Endothelial cell of umbilical vein (primary cell): ENCODE measurements around the gene PLPP7. TPM values are rescaled to one million over a fixed set of nuclear protein-coding genes. Genes with fewer than 3 reads are reported as not detected.

ENCODE experiments used
- BruUV-seq: library from RNA; stranded (reverse); fragments of 400-500 nt; replicated peaks from 2 replicates; lab custom pipeline; 2021; lab: Mats Ljungman, UMichigan
- CTCF ChIA-PET: fragments of 300-600, 350-600 bp; sonication (Branson Sonifier 250); formaldehyde crosslinking; loops from one replicate; lab custom pipeline; 2021; ENCODE audit warnings: antibody characterized with exemption, inconsistent platforms; lab: Charles Lee
- POLR2A ChIA-PET: fragments of 300-600, 350-600 bp; sonication (Branson Sonifier 250); formaldehyde crosslinking; loops from one replicate; lab custom pipeline; 2021; ENCODE audit warnings: antibody characterized with exemption, inconsistent platforms; lab: Charles Lee
- DNase-seq: peaks from one replicate; pipeline ENCODE4 v3.0.0-alpha.2; 2011; ENCODE audit warnings: low read depth, low spot score
- FAIRE-seq: peaks from 2 replicates; lab custom pipeline; 2011; peaks lifted over from hg19 to GRCh38; lab: Jason Lieb, UNC
- H2AFZ ChIP-seq: 2 replicates; pipeline ENCODE4 v1.6.0; 2012; ENCODE audit warnings: low read depth, low read length, control low read depth, inconsistent platforms
- H3K27ac ChIP-seq: 2 replicates; pipeline ENCODE4 v1.5.1; 2011; ENCODE audit warnings: low read depth, mild to moderate bottlenecking, control low read depth, low read length, moderate library complexity; ENCODE audit not compliant: insufficient read depth
- H3K27me3 ChIP-seq, 2 experiments: 2 replicates each; pipeline versions ENCODE4 v1.6.0 to v1.6.1; 2011; ENCODE audit warnings: low read length in 2 of 2, mixed read lengths in 1 of 2; ENCODE audit not compliant: control insufficient read depth in 2 of 2, insufficient read depth in 2 of 2
- H3K36me3 ChIP-seq, 2 experiments: 2 replicates in 1 of 2; 3 replicates in 1 of 2; pipeline ENCODE4 v1.5.1; 2011; ENCODE audit warnings: low read length in 2 of 2, mild to moderate bottlenecking in 1 of 2, moderate library complexity in 1 of 2; ENCODE audit not compliant: control insufficient read depth in 2 of 2, insufficient read depth in 2 of 2; ENCODE audit errors: extremely low read depth in 1 of 2
- H3K4me1 ChIP-seq: 3 replicates; pipeline ENCODE4 v1.5.1; 2011; ENCODE audit warnings: mild to moderate bottlenecking, low read length; ENCODE audit not compliant: control insufficient read depth, insufficient read depth; ENCODE audit errors: extremely low read depth
- H3K4me2 ChIP-seq: 2 replicates; pipeline ENCODE4 v1.6.1; 2011; ENCODE audit warnings: low read length, control low read depth, mixed read lengths; ENCODE audit not compliant: insufficient read depth
- H3K4me3 ChIP-seq, 3 experiments: fragments of 200-600 bp in 1 of 3; sonication (generic), shearing (Covaris generic) in 1 of 3; replicated peaks in 1 of 3; 2 replicates each; pipeline ENCODE4 v1.5.1; 2011 to 2016; ENCODE audit warnings: control low read depth in 3 of 3, low read length in 3 of 3, mild to moderate bottlenecking in 2 of 3, inconsistent platforms in 1 of 3, low read depth in 1 of 3, moderate library complexity in 1 of 3; ENCODE audit not compliant: insufficient read depth in 1 of 3
- H3K79me2 ChIP-seq: 2 replicates; pipeline ENCODE4 v1.6.0; 2012; ENCODE audit warnings: low read length, inconsistent platforms; ENCODE audit not compliant: control insufficient read depth, insufficient read depth
- H3K9ac ChIP-seq: replicated peaks from 2 replicates; pipeline ENCODE3; 2011; ENCODE audit warnings: low read length, control low read depth; ENCODE audit not compliant: insufficient read depth; ENCODE audit errors: extremely low read depth
- H3K9me1 ChIP-seq: replicated peaks from 3 replicates; pipeline ENCODE4 v1.6.0; 2011; ENCODE audit warnings: mild to moderate bottlenecking, low read length; ENCODE audit not compliant: control insufficient read depth, insufficient read depth; ENCODE audit errors: extremely low read depth
- H3K9me3 ChIP-seq: replicated peaks from 2 replicates; pipeline ENCODE4 v1.5.1; 2012; ENCODE audit warnings: low read length, inconsistent platforms; ENCODE audit not compliant: control insufficient read depth, insufficient read depth
- H4K20me1 ChIP-seq: replicated peaks from 2 replicates; pipeline ENCODE3; 2011; ENCODE audit warnings: mild to moderate bottlenecking, low read length; ENCODE audit not compliant: control insufficient read depth, insufficient read depth; ENCODE audit errors: extremely low read depth
- EZH2 ChIP-seq: IDR thresholded peaks from 2 replicates; pipeline ENCODE4 v1.6.1; 2012; ENCODE audit warnings: borderline replicate concordance, low read depth, mild to moderate bottlenecking, moderate library complexity, low read length, inconsistent platforms; ENCODE audit not compliant: severe bottlenecking
- FOS ChIP-seq: IDR thresholded peaks from 2 replicates; pipeline ENCODE4 v1.6.1; 2011; ENCODE audit warnings: mild to moderate bottlenecking, low read length, moderate library complexity, borderline replicate concordance; ENCODE audit not compliant: insufficient read depth
- GATA2 ChIP-seq: IDR thresholded peaks from 2 replicates; pipeline ENCODE4 v1.7.0; 2011; ENCODE audit warnings: low read depth, mild to moderate bottlenecking, moderate library complexity, mixed read lengths, low read length; ENCODE audit not compliant: insufficient read length, insufficient read depth
- JUN ChIP-seq: IDR thresholded peaks from 2 replicates; pipeline ENCODE4 v1.6.1; 2011; ENCODE audit warnings: borderline replicate concordance, low read depth; ENCODE audit not compliant: insufficient read length, insufficient read depth
- MYC ChIP-seq: IDR thresholded peaks from one replicate; pipeline ENCODE4 v1.6.1; 2011; ENCODE audit warnings: mild to moderate bottlenecking, low read depth, low read length
- POLR2A ChIP-seq: IDR thresholded peaks from 2 replicates; pipeline ENCODE4 v1.6.1; 2012; ENCODE audit warnings: low read depth, mild to moderate bottlenecking, control low read depth, low read length
- POLR2AphosphoS5 ChIP-seq: IDR thresholded peaks from 2 replicates; pipeline ENCODE4 v1.6.1; 2012; ENCODE audit warnings: low read depth, mild to moderate bottlenecking, control low read depth, low read length, moderate library complexity; ENCODE audit not compliant: insufficient read depth
- dilution Hi-C: fragments of 300-500 bp; cut with MboI; formaldehyde crosslinking; loops from one replicate; pipeline ENCODE4 v1.15.0; 2019; ENCODE audit warnings: low sequenced_read_pairs; ENCODE audit not compliant: extremely low pct_ligation_motif_present
- intact Hi-C: fragments of 100-400 bp; cut with micrococcal nuclease; formaldehyde crosslinking; loops from one replicate; pipeline ENCODE4 v1.10.0; 2022
- polyA plus RNA-seq, 4 experiments: library from polyadenylated mRNA; depleted of rRNA in 3 of 4; stranded (reverse) in 3 of 4; unstranded in 1 of 4; fragments of >200 nt; gene quantifications; 2 replicates each; pipeline versions ENCODE4 v1.2.1 to v1.2.3, GENCODE V29; 2011 to 2012; ENCODE audit warnings: missing spikeins in 1 of 4
- total RNA-seq: library from RNA; stranded (reverse); gene quantifications from 2 replicates; pipeline ENCODE4 v1.2.3, GENCODE V29; 2021
- TF ChIP-seq, protein P1 (sequence below), 2 donors: IDR thresholded peaks; 1 replicate in 1 of 2; 2 replicates in 1 of 2; pipeline ENCODE4 v1.5.1; 2011; ENCODE audit warnings: low read length in 2 of 2, mild to moderate bottlenecking in 2 of 2, moderate library complexity in 2 of 2, control low read depth in 1 of 2, inconsistent platforms in 1 of 2, low read depth in 1 of 2; ENCODE audit not compliant: insufficient read depth in 1 of 2; ENCODE audit errors: extremely low read depth in 1 of 2

The PLPP7 gene
- total and polyA plus RNA-seq, 2 donors (not counting 3 experiments of a cell fraction or from before 2014, with no cell fraction given): 2.1 to 2.7 TPM

- Histone ChIP-seq H3K36me3 (no peaks in the 10 kb centered on the region), H3K4me3 (no peak overlapping the region), H3K4me1 (peaks cover 2% of the 10 kb centered on the region), H3K9me3 (no peaks in the 10 kb centered on the region), H3K27ac (no peak overlapping the region), H3K9me1 (no peaks in the 10 kb centered on the region), H3K27me3 (no peaks in the 10 kb centered on the region), H3K79me2 (no peaks in the 10 kb centered on the region), H4K20me1 (no peaks in the 10 kb centered on the region), H2AFZ (no peak overlapping the region), H3K9ac (no peak overlapping the region), H3K4me2 (no peak overlapping the region)
- FAIRE-seq: no peak
- dilution Hi-C loops (no loop called here), intact Hi-C loops (no loop called here)
- ChIA-PET POLR2A (no interaction called here), CTCF (interaction anchor here (0.7 to 1.0 kb wide), 2 partner anchors 11 to 188 kb away, joined by 3 to 4 read pairs; no protein-coding TSS in a partner anchor)
- no peak for TF ChIP-seq JUN
- TF ChIP-seq EZH2: no peak
- TF ChIP-seq POLR2A: no peak
- TF ChIP-seq POLR2AphosphoS5: no peak
- no peak for TF ChIP-seq MYC
- no peak for TF ChIP-seq GATA2
- TF ChIP-seq, protein P1, sequence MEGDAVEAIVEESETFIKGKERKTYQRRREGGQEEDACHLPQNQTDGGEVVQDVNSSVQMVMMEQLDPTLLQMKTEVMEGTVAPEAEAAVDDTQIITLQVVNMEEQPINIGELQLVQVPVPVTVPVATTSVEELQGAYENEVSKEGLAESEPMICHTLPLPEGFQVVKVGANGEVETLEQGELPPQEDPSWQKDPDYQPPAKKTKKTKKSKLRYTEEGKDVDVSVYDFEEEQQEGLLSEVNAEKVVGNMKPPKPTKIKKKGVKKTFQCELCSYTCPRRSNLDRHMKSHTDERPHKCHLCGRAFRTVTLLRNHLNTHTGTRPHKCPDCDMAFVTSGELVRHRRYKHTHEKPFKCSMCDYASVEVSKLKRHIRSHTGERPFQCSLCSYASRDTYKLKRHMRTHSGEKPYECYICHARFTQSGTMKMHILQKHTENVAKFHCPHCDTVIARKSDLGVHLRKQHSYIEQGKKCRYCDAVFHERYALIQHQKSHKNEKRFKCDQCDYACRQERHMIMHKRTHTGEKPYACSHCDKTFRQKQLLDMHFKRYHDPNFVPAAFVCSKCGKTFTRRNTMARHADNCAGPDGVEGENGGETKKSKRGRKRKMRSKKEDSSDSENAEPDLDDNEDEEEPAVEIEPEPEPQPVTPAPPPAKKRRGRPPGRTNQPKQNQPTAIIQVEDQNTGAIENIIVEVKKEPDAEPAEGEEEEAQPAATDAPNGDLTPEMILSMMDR (IDR thresholded peaks at IDR 0.05; ENCODE audit: extremely low read depth in 1 of 2, insufficient read depth in 1 of 2, low read depth in 1 of 2, low read length in 2 of 2): no peak
- no peak for TF ChIP-seq FOS
- BruUV-seq: no TSS peak
- DNase-seq: no peak
Observed at GRCh38 chr9:131347376-131348020, 58.0 kb downstream of the PLPP7 start.
